ENCODE measurements around the gene DLK1. TPM values are rescaled to one million over a fixed set of nuclear protein-coding genes. Genes with fewer than 3 reads are reported as not detected.

The DLK1 gene
- total and polyA plus RNA-seq, 10 donors = 0.17 to 0.79 (median 0.38) TPM; not detected in 7

GRCh38 chr14:100696590-100696989 lies 30.1 kb upstream of the DLK1 start:
- H3K27ac ChIP-seq = no peak overlapping the region
- no peak for DNase-seq
- H3K27me3 ChIP-seq (replicated peaks in 1 of 7) = peaks cover 0 to 11% (median 0%) of the 10 kb centered on the region in 7 donors
- H3K9me3 ChIP-seq = no peaks in the 10 kb centered on the region
- TF ChIP-seq POLR2AphosphoS5 (IDR thresholded peaks at IDR 0.05) (no peak), POLR2A (IDR thresholded peaks at IDR 0.05) (no peak)
- TF ChIP-seq, protein P1, sequence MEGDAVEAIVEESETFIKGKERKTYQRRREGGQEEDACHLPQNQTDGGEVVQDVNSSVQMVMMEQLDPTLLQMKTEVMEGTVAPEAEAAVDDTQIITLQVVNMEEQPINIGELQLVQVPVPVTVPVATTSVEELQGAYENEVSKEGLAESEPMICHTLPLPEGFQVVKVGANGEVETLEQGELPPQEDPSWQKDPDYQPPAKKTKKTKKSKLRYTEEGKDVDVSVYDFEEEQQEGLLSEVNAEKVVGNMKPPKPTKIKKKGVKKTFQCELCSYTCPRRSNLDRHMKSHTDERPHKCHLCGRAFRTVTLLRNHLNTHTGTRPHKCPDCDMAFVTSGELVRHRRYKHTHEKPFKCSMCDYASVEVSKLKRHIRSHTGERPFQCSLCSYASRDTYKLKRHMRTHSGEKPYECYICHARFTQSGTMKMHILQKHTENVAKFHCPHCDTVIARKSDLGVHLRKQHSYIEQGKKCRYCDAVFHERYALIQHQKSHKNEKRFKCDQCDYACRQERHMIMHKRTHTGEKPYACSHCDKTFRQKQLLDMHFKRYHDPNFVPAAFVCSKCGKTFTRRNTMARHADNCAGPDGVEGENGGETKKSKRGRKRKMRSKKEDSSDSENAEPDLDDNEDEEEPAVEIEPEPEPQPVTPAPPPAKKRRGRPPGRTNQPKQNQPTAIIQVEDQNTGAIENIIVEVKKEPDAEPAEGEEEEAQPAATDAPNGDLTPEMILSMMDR (IDR thresholded peaks at IDR 0.05 in 8 of 11, conservative IDR thresholded peaks at IDR 0.05 in 3 of 11) = no peak
- WGBS, 5 donors = 73 to 89% (median 79%) methylated on average over 11 of the region's 11 CpGs
- H3K4me1 ChIP-seq = peaks cover 0 to 42% (median 5%) of the 10 kb centered on the region in 6 donors
- H3K4me3 ChIP-seq = no peak overlapping the region
- intact Hi-C loops (cut with DNase I; ENCODE audit: low total_unique reads) = no loop called here
- H3K36me3 ChIP-seq = no peaks in the 10 kb centered on the region

DNA sequence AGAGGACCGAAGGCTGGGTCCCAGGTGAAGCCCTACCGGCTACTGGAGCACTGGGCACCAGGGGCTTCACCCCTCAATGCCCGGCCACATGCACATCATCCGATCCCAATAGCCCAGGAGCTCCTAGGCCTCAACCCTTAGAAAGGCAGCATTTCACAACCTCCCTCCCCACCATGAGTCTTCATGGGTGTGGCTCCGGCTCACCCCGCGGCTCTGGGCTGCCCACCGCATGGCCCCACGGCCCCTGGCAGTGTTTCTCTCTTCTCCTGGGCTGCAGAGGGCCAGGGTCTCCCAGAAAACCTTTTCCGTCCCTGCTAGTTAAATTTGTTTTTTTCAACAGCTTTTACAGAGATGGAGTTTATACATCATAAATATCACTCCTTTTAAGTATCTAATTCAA lies 28.6 kb upstream of the DLK1 start:
- 79 to 90% (median 81%) methylated on average over 9 to 10 of the region's 10 CpGs for WGBS, 5 donors
- no peaks in the 10 kb centered on the region for H3K9me3 ChIP-seq
- H3K4me1 ChIP-seq = peaks cover 0 to 27% (median 0%) of the 10 kb centered on the region in 6 donors
- TF ChIP-seq POLR2AphosphoS5 (IDR thresholded peaks at IDR 0.05) = no peak
- TF ChIP-seq POLR2A (IDR thresholded peaks at IDR 0.05) = no peak
- TF ChIP-seq, protein P1 (IDR thresholded peaks at IDR 0.05 in 8 of 11, conservative IDR thresholded peaks at IDR 0.05 in 3 of 11) = no peak
- no peak for DNase-seq
- H3K27ac ChIP-seq = no peak overlapping the region
- no peak overlapping the region for H3K4me3 ChIP-seq
- intact Hi-C loops (cut with DNase I; ENCODE audit: low total_unique reads) = no loop called here
- peaks cover 0 to 5% (median 0%) of the 10 kb centered on the region in 7 donors for H3K27me3 ChIP-seq (replicated peaks in 1 of 7)
- no peaks in the 10 kb centered on the region for H3K36me3 ChIP-seq

- Histone ChIP-seq H3K36me3 (no peaks in the 10 kb centered on the region), H3K27me3 (replicated peaks in 1 of 7) (peaks cover 0 to 5% (median 0%) of the 10 kb centered on the region in 7 donors), H3K4me3 (no peak overlapping the region), H3K9me3 (no peaks in the 10 kb centered on the region), H3K27ac (no peak overlapping the region), H3K4me1 (peaks cover 0 to 19% (median 0%) of the 10 kb centered on the region in 6 donors)
- intact Hi-C loops (cut with DNase I; ENCODE audit: low total_unique reads) = no loop called here
- no peak for DNase-seq
- no peak for TF ChIP-seq POLR2AphosphoS5 (IDR thresholded peaks at IDR 0.05)
- TF ChIP-seq, protein P1 (IDR thresholded peaks at IDR 0.05 in 8 of 11, conservative IDR thresholded peaks at IDR 0.05 in 3 of 11) = no peak
- WGBS, 5 donors = 66 to 71% (median 69%) methylated on average over 16 of the region's 16 CpGs
Measured at GRCh38 chr14:100698666-100699448, 27.8 kb upstream of the DLK1 start.

DNA sequence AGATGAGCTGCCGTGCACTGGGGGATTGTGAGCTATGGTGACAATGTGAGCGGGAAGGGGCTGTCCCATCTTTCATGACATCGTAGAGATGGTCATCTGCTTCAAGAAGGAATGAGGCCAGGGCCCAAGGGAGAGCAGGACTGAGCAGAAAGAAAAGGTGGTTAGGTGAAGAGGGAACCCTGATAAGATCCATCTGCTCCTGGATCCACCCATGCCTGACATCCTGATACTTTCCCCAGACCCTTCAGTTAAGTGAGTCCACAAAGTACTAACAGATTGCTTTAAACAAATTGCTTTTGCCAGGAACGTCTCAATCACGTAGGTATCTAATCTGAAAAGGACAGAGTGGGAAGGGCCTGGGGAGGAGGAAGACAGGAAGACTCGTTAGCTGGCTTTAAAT lies 25.4 kb upstream of the DLK1 start:
- no peak overlapping the region for H3K4me3 ChIP-seq
- intact Hi-C loops (cut with DNase I; ENCODE audit: low total_unique reads) = no loop called here
- no peaks in the 10 kb centered on the region for H3K9me3 ChIP-seq
- no peaks in the 10 kb centered on the region for H3K36me3 ChIP-seq
- no peak overlapping the region for H3K27ac ChIP-seq
- TF ChIP-seq POLR2AphosphoS5 (IDR thresholded peaks at IDR 0.05) (no peak), POLR2A (IDR thresholded peaks at IDR 0.05) (no peak)
- TF ChIP-seq, protein P1 (IDR thresholded peaks at IDR 0.05 in 8 of 11, conservative IDR thresholded peaks at IDR 0.05 in 3 of 11) = no peak
- 74 to 87% (median 85%) methylated on average over 6 of the region's 6 CpGs for WGBS, 5 donors
- H3K27me3 ChIP-seq (replicated peaks in 1 of 7) = peaks cover 0 to 13% (median 0%) of the 10 kb centered on the region in 7 donors
- H3K4me1 ChIP-seq = no peaks in the 10 kb centered on the region
- DNase-seq = no peak

Measured in spleen (tissue), 11 donors.